Subcutaneous abdominal adipose tissue (tissue), 5 donors: ENCODE data around the gene NUP93.

Source experiments
- H3K27ac ChIP-seq: one replicate; pipeline ENCODE4 v1.7.0; 2013; ENCODE audit warnings: low read depth, mild to moderate bottlenecking, inconsistent platforms, low read length, moderate library complexity
- H3K27me3 ChIP-seq, 5 donors: one replicate each; pipeline ENCODE4 v1.7.0; 2013; ENCODE audit warnings: low read length in 5 of 5, inconsistent platforms in 1 of 5; ENCODE audit not compliant: control insufficient read depth in 5 of 5, insufficient read depth in 4 of 5
- H3K36me3 ChIP-seq, 5 donors: one replicate each; pipeline ENCODE4 v1.7.0; 2013; ENCODE audit warnings: low read length in 5 of 5; ENCODE audit not compliant: control insufficient read depth in 5 of 5, insufficient read depth in 5 of 5
- H3K4me1 ChIP-seq, 5 donors: one replicate each; pipeline ENCODE4 v1.7.0; 2013; ENCODE audit warnings: low read length in 5 of 5, mild to moderate bottlenecking in 3 of 5, moderate library complexity in 1 of 5; ENCODE audit not compliant: control insufficient read depth in 5 of 5, insufficient read depth in 5 of 5
- H3K4me3 ChIP-seq, 5 donors: one replicate each; pipeline ENCODE4 v1.7.0; 2013; ENCODE audit warnings: low read length in 5 of 5, low read depth in 1 of 5
- H3K9ac ChIP-seq, 5 donors: one replicate each; pipeline ENCODE4 v1.7.0; 2013; ENCODE audit warnings: low read length in 5 of 5, mild to moderate bottlenecking in 4 of 5, moderate library complexity in 3 of 5
- H3K9me3 ChIP-seq, 5 donors: one replicate each; pipeline ENCODE4 v1.7.0; 2013; ENCODE audit warnings: low read length in 5 of 5; ENCODE audit not compliant: control insufficient read depth in 5 of 5
- donor health status: healthy.
- donor health status: healthy.
- donor health status: healthy.
- donor health status: healthy.
- donor health status: healthy.

The NUP93 gene

DNA sequence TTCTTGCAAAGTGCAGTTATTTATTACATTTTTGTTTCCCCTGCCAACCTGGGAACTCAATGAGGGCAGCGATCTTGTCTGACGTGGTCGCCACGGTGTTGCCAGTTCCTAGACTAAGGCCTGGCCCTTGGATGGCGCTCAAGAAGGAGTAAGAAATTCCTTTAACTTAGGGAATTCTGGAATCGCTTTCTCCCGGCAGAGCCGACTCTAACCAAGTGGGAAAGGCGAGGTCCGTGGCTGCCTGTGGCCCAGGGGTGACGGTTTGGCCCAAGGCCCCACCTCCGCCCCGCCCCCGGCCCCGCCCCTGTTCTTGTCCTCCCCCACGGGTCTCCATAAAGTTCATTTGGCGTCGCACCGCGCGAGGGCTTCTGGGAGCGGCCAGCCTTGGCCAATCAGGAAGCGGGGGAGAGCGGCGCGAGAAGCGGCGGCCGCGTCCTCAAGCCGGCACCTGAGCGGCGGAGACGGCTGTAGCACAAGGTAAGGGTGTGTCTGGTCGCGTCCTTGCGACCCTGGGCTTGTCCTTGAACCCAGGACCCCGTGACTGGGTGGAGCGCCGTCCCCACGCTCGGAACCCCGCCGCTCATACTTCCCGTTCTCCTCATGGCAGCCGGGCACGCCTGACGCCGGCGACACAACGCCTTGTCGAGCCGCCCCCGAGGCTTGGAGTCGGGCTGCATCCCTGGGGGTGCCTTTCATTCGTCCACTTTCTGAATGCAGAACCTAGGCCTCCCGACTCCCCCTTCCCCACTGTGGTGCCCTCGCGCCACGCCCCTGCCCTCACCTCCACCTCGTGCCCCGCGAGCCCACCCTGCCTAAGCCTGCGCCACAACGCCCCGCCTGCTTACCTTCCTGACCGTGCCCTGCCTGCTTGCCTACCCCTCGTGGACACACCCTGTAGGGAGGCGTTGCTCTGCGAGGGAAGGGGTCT, at the start of gene NUP93:
TSS of gene NUP93 (plus strand) at position 395 of the 928 bp plus-strand sequence. CDS start 18,119 bp downstream, outside the sequence.
- H3K27ac ChIP-seq, result peak within 1 kb of the TSS; percentile 71
- H3K36me3 ChIP-seq, result peaks cover 0 to 4% (median 0%) of the 10 kb centered on the region in 5 donors
- H3K9me3 ChIP-seq, result no peaks in the 10 kb centered on the region
- H3K4me3 ChIP-seq, result peak within 1 kb of the TSS; percentile 88 to 97 (median 89)
- H3K9ac ChIP-seq, result peak within 1 kb of the TSS; percentile 82 to 96 (median 90)
- no peaks in the 10 kb centered on the region for H3K27me3 ChIP-seq
- H3K4me1 ChIP-seq, result peaks cover 4 to 24% (median 21%) of the 10 kb centered on the region in 5 donors

DNA sequence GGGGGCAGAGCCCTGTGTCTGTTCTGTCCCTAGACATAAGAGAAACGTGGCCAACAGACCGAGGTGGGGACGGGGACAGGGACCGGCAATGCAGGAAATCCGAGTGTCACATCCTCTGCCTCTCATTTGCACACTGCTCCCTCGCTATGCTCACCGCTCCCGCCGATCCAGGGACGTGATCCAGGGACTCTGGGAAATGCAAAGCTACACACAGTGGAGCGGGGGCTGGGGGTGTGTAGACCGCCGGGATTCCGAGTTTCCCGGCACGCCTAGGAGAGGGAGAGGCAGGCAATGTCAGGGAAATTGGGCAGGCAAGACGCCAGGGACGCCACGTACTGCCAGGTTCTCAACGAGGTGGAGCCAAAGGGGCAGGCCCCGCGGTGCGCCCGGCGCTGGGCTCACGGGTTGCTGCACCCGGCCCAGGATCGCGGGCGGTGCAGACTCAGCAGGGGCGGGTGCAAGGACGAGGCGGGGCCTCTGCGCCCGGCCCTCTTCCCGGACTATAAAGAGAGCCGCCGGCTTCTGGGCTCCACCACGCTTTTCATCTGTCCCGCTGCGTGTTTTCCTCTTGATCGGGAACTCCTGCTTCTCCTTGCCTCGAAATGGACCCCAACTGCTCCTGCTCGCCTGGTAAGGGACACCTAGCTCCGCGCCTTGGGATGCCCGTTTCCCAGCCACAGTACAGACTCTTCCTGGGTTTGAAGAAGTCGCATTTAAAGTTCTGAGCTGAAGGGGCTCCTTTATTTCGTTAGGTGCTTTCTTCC, 47.8 kb upstream of the NUP93 start, which contains the start of gene MT1X:
TSS of gene MT1X (plus strand) at position 532 of the 764 bp plus-strand sequence. CDS start at position 603, 71 bp downstream.
- Histone ChIP-seq H3K27me3 (no peaks in the 10 kb centered on the region), H3K4me1 (peaks cover 12 to 52% (median 36%) of the 10 kb centered on the region in 5 donors), H3K36me3 (peaks cover 0 to 2% (median 0%) of the 10 kb centered on the region in 5 donors), H3K9me3 (peaks cover 0 to 12% (median 6%) of the 10 kb centered on the region in 5 donors), H3K27ac (peak within 1 kb of the TSS; percentile 77), H3K4me3 (peak within 1 kb of the TSS; percentile 78 to 99 (median 88)), H3K9ac (peak within 1 kb of the TSS; percentile 59 to 98 (median 83))

DNA sequence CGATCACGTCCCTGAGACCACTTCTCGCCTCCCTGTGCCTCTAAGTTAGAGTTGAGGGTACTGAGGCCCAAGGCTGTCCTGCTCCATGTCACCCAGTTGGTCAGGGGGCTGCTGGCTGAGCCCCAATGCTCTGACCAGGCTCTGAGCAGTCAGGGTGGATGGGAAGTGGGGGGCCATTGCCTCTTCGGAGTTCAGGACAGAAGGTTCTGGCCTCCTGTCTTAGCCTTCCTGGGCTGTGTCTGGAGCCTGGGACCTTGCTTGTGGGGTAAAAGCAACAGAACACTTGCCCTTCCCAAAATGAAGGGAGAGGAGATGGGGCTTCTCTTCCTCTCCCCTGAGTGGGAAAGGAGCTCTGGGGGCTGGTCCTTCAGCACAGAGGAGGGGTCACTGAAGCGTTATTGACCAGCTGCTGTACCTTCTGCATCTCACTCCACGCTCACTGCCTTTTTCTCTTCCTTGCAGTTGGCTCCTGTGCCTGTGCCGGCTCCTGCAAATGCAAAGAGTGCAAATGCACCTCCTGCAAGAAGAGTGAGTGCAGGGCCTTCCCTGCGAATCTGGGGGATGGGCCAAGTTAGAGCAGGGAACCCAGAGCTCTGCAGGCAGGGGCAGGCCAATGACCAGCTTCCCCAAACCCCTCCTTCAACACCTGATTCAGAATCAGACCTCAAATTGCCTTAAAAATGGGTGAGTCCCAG, 47.1 kb upstream of the NUP93 start:
- peaks cover 12 to 52% (median 36%) of the 10 kb centered on the region in 5 donors for H3K4me1 ChIP-seq
- H3K9ac ChIP-seq, result peak overlapping the region; percentile 59 to 98 (median 83)
- peak overlapping the region; percentile 77 for H3K27ac ChIP-seq
- H3K9me3 ChIP-seq, result peaks cover 0 to 16% (median 6%) of the 10 kb centered on the region in 5 donors
- peaks cover 0 to 2% (median 0%) of the 10 kb centered on the region in 5 donors for H3K36me3 ChIP-seq
- H3K4me3 ChIP-seq, result peak overlapping the region; percentile 78 to 99 (median 88)
- no peaks in the 10 kb centered on the region for H3K27me3 ChIP-seq

DNA sequence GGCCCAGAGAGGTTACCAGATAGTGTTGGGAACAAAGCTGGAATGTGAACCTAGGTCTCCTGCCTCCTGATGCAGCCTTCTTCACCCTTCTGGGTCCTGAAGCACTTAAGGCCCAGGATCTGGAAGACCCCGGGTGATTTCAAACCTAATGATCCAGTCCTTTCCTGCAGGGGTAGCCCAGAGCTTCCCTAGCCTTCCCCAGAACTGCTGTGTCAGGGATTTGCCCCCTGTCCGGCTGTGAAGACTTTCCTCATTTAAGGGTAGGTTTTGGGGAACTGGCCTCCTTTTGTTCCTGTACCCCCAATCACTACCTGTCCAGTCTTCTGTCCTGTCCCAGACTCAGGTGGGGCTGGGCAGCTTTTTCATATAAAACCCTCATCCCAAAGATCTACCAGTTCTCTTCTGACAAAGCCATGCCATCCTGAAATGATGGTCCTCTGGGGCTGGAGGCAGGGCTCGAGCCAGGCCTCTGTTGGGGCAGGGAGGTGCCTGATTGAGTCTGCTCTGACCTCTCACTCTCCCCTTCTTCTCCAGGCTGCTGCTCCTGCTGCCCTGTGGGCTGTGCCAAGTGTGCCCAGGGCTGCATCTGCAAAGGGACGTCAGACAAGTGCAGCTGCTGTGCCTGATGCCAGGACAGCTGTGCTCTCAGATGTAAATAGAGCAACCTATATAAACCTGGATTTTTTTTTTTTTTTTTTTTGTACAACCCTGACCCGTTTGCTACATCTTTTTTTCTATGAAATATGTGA, 46.3 kb upstream of the NUP93 start:
- peaks cover 0 to 18% (median 6%) of the 10 kb centered on the region in 5 donors for H3K9me3 ChIP-seq
- H3K27me3 ChIP-seq, result no peaks in the 10 kb centered on the region
- peak overlapping the region; percentile 77 for H3K27ac ChIP-seq
- H3K36me3 ChIP-seq, result peaks cover 0 to 2% (median 0%) of the 10 kb centered on the region in 5 donors
- H3K4me1 ChIP-seq, result peaks cover 12 to 52% (median 36%) of the 10 kb centered on the region in 5 donors
- peak overlapping the region; percentile 78 to 99 (median 88) for H3K4me3 ChIP-seq
- H3K9ac ChIP-seq, result peak overlapping the region in 4 of 5 donors; percentile 77 to 98 (median 88)

DNA sequence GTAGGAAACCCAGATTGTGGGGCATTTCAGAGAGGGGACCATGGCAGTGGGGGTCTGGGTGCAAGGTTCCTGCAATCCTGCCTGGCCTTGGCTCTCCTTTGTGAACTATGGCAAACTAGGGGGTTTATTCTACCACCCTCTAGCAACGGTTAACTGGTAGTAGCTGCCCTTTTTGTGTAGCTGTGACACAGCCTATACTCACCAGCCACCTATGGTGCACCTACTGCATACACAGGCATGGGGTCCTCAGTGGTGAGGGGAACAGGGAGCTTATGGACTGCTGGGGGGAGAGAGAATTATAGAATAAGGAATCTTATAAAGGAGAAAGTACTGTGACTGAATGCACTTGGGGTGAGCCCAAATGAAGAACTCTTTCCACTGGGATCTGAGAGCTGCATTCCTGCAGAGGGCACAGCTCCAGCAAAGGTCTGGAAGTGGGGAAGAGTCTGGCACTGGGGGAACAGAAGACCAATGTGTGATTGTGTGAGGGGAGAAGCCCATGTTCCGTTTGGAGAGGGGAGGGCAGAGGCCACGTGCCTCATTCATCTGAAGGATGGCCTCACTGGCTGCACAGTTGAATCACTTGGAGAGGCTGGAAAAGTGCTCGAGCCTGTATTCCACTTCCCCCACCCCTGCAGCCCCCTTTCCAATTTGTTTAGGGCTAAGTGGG, 45.5 kb upstream of the NUP93 start:
- Histone ChIP-seq H3K9ac (peak overlapping the region in 3 of 5 donors; percentile 65 to 98 (median 92)), H3K9me3 (peaks cover 0 to 18% (median 6%) of the 10 kb centered on the region in 5 donors), H3K4me3 (peak overlapping the region in 4 of 5 donors; percentile 87 to 99 (median 91)), H3K27me3 (no peaks in the 10 kb centered on the region), H3K36me3 (peaks cover 0 to 2% (median 0%) of the 10 kb centered on the region in 5 donors), H3K4me1 (peaks cover 12 to 52% (median 36%) of the 10 kb centered on the region in 5 donors), H3K27ac (peak overlapping the region; percentile 77)

DNA sequence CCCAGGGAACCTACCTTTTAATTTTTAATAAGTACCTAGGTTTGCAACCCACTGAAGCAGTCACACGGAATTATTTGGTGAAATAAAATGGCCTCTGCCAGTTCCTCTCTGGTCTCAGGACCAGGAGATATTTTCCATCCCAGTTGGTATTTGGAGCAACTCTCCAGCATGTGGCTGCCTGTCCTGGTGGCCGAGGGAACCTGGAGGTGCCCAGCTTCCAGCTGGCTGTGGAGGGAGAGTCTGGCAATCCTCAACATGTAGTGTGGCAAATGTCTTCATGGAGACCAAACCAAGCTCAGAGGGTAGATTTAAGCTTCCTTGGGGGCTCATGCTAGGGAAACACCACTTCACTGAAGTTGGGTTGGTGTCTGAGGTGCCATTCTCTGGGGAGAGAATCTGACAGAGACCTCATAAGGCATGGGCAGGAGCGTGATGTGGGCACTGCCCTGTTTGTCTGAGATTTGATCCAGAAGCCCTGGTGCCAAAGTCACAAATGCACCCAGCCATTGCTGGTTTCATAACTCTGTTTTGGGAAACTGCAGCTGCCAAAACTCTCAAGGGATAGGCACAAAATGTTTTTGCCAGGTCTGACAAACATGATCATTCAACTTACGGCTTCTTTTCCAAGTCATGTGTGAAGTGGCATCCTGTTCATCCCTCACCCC, 44.9 kb upstream of the NUP93 start:
- H3K27ac ChIP-seq, result peak overlapping the region; percentile 77
- peaks cover 0 to 2% (median 0%) of the 10 kb centered on the region in 5 donors for H3K36me3 ChIP-seq
- peak overlapping the region in 2 of 5 donors; percentile 87 to 99 for H3K4me3 ChIP-seq
- peaks cover 0 to 18% (median 6%) of the 10 kb centered on the region in 5 donors for H3K9me3 ChIP-seq
- H3K27me3 ChIP-seq, result no peaks in the 10 kb centered on the region
- peak overlapping the region in 2 of 5 donors; percentile 2 to 98 for H3K9ac ChIP-seq
- H3K4me1 ChIP-seq, result peaks cover 12 to 52% (median 36%) of the 10 kb centered on the region in 5 donors

DNA sequence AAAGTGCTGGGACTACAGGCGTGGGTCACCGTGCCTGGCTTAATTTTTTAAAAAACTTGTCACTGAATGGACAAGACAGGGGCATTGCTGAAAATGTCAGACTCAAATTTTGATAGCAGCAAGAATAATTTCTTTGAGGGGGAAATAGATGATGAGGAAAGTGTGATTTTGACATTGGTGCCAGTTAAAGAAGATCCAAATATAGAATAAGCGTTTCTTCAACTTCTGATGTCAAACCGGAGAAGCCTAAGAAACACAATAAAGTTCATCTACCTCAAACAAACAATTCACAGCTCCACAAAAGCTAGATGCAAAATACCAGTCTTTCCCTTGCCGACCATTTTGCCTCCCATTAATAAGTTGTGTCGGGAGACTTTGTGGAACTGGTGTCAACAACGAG, 43.2 kb upstream of the NUP93 start:
- peaks cover 0 to 18% (median 6%) of the 10 kb centered on the region in 5 donors for H3K9me3 ChIP-seq
- H3K27ac ChIP-seq, result no peak overlapping the region
- H3K9ac ChIP-seq, result no peak overlapping the region
- no peak overlapping the region for H3K4me3 ChIP-seq
- H3K27me3 ChIP-seq, result no peaks in the 10 kb centered on the region
- H3K4me1 ChIP-seq, result peaks cover 9 to 41% (median 28%) of the 10 kb centered on the region in 5 donors
- H3K36me3 ChIP-seq, result peaks cover 0 to 2% (median 0%) of the 10 kb centered on the region in 5 donors

DNA sequence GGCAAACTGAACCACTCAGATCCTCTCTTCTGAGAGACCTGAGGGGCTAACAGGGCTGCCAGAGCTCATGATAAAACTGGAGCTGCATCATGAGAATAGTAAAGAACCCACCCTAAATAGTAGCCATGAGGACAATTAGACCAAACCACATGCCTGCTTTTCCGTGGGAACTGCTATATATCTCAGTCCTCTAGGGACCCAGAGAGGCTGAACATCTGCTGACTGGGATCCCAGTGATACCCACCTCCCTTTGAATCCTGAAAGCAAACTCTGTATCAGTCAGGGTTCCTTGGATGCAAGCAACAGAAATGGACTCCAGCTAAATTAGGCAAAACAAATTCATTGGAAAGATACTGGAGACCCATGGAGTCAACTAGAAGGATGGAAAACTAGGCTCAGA, 41.2 kb upstream of the NUP93 start:
- no peak overlapping the region for H3K9ac ChIP-seq
- peaks cover 2 to 22% (median 13%) of the 10 kb centered on the region in 5 donors for H3K4me1 ChIP-seq

More for the DNA sequence above, 41.2 kb upstream of the NUP93 start:
- no peaks in the 10 kb centered on the region for H3K36me3 ChIP-seq
- no peaks in the 10 kb centered on the region for H3K27me3 ChIP-seq
- H3K9me3 ChIP-seq, result peaks cover 0 to 18% (median 6%) of the 10 kb centered on the region in 5 donors
- no peak overlapping the region for H3K4me3 ChIP-seq
- H3K27ac ChIP-seq, result no peak overlapping the region
